ENCODE data around the gene SLC4A1AP.
A peak's percentile ranks its signal among the peaks of the same experiment; 100 is the strongest.
"Not testable (repeated sequence)": the region's sequence is repeated elsewhere in the genome, so short reads cannot be mapped to it uniquely, and the experiment has no call there.

Gene SLC4A1AP

DNA sequence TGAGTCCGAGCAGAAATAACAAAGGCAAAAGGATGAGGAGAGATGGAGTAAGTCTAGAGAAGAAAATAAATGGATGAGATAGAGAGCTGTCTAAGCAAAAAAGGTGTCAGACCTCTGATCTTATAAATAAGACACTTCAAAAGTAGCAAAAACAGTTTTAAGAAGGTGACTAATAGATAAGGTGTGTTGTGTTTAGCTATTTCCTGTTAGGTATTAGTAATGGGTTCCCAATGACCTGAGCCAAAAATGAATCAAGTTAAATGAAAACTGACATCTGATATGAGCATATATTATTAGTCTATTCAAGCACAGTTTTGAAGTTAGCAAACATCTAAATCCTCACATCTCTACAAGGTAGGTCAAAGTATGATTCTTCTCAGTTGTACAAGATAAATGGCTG lies 10.9 kb upstream of the SLC4A1AP start:
- no peak for DNase-seq (ENCODE audit: low spot score)

DNA sequence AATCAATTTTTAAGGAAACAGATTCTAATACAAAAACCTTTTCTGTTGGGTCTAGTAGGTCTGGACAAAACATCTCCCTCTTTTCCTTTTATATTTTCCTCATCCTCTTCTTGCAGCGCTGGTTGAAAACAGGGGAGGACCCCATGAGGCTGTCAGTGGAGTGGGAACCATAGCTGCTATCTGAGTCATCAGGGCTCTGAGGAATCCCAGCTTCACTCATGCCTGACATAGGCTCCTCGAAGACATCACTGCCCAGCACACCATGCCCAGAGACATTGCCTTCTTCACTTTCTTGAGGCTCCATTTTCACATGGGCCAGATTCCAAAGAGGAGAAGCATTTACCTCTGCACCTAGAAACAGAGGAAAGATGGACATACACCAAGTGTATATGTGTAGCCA lies 10.3 kb upstream of the SLC4A1AP start:
- DNase-seq (ENCODE audit: low spot score), result no peak

DNA sequence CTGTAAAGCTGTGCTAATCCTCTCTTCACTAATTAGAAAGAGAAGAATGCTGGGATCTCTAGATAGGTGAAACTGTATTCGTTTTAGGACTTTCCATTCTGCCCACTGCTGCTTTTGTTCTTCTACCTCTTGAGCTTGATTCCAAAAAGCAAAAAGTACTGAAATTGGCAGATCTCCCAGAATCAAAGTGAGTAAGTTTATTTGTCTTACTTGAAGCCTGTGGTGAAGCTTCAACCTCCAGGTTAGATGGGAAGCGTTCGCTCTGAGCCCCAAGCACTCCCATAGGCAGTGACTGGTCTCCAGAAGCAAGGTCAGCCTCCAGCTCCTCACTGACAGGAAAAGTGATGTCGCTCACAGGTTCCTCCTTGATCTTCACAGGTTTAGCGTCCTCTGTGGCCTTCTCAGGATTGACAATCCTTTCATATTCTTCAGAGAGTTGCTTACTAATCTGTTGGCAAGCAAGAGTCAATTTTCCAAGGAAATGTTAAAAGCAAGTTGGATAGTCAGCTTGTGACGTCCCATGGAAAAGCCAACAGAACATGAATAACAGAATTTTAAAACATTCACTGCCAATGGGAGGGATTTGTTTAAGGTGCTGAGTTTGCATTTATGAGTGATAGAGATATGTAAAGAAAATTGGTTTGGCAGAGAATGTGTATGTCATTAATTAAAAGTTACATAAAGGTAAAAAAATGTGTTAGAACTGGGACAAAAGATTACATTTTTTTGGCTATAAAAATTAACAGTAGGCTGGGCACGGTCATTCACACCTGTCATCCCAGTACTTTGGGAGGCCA lies 8.3 kb upstream of the SLC4A1AP start:
- no peak for DNase-seq (ENCODE audit: low spot score)

DNA sequence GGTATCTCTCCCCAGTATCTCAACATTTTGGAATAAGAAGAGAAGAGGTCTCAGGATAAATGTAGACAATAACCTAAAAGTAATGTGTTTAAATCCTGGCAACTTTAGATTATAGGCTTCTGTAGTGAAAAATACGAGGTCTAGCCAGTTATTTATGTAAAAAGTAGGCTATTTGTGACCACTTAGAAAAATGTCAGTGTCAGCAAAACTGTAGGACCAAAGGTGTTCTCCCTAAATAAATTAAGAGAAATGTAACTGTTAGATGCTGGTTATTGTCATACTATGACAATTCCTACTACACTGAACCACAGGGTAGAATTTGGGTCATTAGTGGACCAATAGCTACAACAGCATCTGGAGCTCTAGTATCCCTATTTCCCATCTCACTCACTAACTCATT lies 2.3 kb upstream of the SLC4A1AP start:
- DNase-seq (ENCODE audit: low spot score), result no peak

DNA sequence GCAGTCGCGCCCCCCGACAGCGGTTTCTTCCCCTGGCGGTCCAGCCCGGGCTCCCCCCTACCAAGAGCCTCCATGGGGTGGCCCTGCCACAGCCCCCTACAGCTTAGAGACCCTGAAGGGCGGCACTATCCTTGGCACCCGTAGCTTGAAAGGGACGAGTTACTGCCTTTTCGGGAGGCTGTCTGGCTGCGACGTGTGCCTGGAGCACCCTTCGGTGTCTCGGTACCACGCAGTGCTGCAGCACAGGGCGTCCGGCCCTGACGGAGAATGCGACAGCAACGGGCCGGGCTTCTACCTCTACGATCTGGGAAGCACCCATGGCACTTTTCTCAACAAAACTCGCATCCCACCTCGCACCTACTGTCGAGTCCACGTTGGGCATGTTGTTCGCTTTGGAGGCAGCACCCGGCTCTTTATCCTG lies 475 bp downstream of the SLC4A1AP start:
- DNase-seq (ENCODE audit: low spot score), result no peak

DNA sequence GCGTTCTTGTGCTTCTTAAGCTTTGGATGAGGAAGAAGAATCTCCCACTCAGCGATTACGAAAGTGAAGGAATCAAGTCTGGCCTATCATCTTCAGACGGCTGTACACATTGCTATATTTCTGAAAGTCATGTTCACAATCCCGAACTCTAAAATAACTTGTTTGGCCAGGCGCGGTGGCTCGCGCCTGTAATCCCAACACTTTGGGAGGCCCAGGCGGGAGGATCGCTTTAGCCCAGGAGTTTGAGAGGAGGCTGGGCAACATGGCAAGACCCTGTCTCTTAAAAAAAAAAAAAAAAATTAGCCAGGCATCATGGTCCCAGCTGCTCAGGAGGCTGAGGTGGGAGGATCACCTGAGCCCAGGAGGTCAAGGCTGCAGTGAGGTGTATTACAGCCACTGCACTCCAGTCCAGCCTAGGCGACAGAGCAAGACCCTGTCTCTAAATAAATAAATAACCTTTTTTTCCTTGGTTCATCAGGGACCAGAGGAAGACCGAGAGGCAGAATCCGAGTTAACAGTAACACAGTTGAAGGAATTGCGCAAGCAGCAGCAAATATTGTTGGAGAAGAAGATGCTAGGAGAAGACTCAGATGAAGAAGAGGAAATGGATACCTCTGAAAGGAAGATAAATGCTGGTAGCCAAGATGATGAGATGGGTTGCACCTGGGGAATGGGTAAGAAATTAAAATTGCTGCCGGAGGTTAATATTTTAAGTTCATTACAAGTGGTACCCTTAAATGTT lies 1.1 kb downstream of the SLC4A1AP start:
- no peak for DNase-seq (ENCODE audit: low spot score)

DNA sequence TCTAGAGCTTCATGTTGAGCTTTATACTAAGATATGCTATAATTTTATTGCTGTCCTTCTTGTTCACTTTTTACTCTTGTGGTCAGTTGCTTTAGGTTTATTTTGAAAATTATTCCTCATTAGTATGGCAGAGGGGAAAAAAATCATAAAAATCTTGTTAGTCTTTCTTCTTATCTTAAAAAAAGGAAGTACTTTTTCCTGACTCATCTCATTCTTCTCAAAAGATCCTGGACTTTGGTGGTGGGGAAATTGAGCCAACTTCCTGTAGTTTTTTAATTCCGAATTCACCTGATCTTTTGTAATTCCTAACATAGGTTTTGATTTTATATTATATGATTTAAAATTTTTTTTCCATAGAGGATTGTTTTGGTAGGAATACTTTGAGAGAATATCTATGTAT lies 3.8 kb downstream of the SLC4A1AP start:
- no peak for DNase-seq (ENCODE audit: low spot score)

DNA sequence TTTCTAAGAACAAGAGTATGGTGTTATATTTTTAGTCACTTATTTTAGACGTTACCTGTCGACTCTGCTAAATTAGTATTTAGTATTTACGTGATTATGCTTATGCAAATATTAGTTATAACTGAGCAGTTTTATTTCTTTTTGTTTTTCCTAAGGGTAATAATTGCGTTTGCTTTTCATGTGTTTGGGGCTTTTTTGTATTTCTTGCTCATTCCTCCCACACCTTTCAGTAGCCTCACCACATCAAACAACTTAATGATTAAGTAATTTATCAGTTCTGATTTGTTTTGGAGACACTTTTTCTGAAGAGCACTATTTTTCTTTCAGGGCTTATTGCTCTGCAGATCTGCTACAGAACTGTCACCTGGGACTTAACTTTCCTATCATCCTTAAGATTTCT lies 7.5 kb downstream of the SLC4A1AP start:
- no peak for DNase-seq (ENCODE audit: low spot score)

DNA sequence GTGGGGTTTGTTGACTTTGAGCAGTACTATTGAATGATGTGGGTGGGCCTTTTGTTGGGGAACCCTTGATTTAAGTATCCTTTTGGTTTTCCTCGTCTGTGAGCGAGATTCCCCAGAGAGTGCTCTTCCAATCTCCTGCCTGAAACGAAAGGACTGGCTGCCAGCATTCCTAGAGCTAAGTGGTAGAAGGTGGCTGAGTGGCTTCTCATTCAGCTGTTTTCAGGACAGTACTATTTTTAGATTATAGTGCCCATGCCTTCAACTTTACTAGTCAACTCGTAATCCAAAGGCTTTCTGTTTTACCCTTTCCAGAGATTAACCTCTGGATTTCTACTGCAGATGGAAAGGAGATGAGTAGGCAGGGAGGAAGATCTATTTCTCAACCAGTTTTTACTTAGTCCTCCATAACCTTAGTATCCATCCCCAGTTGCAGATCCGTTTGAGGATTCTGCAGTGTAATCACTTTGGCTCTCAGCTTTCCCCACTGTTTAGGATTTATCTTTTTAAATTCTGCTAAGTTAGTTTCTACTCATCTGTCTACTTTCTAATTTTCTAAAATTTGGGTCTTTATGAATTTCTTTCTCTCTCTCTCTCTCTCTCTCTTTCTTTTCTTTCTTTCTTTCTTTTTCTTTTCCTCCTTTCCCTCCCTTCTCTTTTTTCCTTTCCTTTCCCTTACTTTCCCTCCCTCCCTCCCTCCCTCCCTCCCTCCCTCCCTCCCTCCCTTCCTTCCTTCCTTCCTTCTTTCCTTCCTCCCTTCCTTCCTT lies 9.2 kb downstream of the SLC4A1AP start:
- DNase-seq (ENCODE audit: low spot score), result no peak

DNA sequence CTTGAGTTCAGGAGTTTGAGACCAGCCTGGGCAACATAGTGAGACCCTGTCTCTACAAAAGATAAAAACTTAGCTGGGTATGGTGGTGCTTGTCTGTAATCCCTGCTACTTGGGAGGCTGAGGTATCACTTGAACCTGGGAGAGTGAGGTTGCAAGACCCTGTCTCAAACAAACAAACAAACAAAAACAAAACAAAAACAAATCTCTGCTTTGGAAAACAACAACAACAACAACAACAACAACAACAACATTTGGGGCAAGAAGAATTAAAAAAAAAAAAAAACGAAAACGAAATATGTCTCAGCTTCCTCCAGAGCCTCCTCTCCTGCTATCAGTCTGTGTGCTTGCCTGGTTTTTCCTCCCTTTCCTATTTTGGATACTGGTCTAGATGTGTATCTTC lies 16.9 kb downstream of the SLC4A1AP start:
- no peak for DNase-seq (ENCODE audit: low spot score)

DNA sequence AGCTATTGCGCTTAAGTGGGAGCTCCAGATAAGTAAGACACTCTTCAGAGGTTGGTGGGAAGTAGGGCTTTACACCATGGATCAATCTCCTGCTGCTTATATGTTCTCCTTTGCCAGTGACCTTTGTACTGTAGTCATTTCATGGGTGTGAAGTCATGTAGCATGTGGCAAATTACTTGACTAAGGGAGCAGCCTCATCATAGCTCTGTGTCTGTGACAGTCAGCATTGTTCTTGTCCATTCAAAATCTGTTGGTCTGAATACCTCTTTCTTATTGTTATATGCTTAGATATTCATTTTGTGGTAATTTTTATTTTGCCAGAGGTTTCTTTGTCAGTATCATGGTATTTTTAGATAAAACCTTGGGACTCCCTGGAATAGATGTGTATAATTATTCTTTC lies 18.2 kb downstream of the SLC4A1AP start:
- no peak for DNase-seq (ENCODE audit: low spot score)

DNA sequence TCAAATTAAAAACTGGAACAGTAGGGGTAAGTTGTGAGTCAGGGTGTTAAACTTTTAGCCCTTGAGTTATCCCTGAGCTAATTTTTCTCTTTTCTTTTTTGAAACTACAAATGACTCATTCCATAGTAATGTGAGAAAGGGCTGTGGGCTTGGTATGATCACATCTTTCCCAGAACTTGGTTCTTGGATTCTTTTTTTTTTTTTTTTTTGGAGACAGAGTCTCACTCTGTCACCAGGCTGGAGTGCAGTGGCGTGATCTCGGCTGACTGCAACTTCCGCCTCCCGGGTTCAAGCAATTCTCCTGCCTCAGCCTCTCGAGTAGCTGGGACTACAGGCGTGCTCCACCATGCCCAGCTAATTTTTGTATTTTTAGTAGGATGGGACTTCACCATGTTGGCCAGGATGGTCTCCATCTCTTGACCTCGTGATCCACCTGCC lies 18.7 kb downstream of the SLC4A1AP start:
- not testable (repeated sequence) for DNase-seq (ENCODE audit: low spot score)

DNA sequence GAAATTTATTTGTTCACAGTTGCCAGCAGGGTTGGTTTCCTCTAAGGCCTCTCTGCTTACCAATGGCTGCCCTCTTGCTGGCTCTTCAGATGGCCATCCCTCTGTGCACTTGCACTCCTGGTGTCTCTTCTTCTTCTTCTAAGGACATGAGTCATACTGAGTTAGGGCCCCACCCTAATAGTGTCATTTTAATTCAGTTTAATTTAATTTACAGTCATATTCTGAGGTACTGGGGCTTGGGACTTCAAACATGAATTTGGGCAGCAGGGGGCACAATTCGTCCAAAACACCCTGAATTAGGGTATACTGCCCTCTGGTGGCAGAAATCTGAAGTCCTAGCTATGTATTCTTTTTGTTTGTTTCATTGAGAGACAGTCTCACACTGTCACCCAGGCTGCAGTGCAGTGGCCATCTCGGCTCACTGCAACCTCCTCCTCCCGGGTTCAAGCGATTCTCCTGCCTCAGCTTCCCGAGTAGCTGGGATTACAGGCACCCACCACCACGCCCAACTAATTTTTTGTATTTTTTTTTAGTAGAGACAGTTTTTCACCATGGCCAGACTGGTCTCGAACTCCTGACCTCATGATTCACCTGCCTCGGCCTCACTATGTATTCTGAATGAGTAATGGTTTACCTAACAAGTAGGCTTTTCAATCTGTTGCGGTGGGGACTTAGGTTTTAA lies 19.8 kb downstream of the SLC4A1AP start:
- DNase-seq (ENCODE audit: low spot score), result peak; percentile 96

DNA sequence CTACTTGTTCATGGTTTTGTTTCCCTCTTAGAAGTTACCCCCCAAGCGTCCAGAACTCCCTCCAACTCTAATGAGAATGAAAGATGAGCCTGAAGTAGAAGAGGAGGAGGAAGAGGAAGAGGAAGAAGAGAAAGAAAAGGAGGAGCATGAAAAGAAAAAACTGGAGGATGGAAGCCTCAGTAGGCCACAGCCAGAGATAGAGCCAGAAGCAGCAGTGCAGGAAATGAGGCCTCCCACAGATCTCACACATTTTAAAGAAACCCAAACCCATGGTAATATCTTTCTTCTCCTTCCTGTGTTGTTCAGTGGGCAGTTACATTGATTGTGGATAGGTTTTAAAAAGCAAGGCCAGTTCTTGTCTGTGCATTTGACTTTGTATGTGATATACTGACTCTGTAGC lies 21.3 kb downstream of the SLC4A1AP start:
- DNase-seq (ENCODE audit: low spot score), result not testable (repeated sequence)

DNA sequence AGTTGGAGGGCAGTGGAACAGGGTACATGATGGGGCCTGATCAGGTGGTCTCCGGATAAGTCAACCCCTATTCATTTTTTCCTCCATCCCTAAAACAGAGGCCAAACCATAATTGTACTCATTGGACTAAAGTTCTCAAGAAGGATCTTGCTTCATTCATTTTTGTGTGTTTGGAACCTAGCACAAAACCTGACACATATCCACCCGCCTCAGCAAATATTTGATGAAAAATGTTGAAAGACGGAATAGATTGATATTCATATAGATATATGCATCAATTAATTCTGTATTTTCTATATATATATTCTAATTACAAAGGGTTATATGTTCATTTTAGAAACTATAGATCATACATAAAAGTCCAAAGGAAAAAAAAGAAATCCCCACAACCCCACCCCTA lies 21.9 kb downstream of the SLC4A1AP start:
- no peak for DNase-seq (ENCODE audit: low spot score)

DNA sequence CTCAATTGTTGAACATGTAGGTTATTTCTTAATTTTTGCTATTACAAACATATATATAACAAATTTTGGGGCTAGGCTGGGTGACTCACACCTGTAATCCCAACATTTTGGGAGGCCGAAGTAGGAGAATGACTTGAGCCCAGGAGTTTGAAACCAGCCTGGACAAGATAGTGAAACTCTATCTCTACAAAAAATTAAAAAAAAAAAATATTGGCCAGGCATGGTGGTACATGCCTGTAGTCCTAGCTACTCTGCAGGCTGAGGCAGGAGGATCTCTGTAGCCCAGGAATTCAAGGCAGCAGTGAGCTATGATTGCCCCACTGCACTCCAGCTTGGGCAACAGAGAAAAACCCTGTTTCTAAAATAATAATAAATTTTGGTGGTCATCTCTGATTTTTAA lies 23.5 kb downstream of the SLC4A1AP start:
- no peak for DNase-seq (ENCODE audit: low spot score)

DNA sequence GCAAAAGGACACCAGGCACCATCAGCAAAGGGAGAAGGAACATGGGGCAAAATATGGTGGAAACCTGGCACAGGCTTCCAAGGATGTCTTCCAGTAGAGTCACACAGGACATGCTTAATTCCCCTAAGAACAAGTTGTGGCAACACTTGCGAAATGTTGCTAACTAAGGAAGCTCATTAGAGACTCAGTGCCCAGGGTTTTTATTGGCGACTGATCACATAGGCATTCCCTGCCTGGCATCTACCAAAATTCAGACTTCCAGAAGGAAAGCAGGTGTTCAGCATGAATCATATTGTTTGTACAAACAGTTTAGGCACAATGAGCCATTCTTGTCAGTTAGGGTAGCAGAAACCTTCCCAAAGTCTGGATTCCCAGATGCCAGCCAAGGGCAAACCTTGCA lies 25.7 kb downstream of the SLC4A1AP start:
- no peak for DNase-seq (ENCODE audit: low spot score)

DNA sequence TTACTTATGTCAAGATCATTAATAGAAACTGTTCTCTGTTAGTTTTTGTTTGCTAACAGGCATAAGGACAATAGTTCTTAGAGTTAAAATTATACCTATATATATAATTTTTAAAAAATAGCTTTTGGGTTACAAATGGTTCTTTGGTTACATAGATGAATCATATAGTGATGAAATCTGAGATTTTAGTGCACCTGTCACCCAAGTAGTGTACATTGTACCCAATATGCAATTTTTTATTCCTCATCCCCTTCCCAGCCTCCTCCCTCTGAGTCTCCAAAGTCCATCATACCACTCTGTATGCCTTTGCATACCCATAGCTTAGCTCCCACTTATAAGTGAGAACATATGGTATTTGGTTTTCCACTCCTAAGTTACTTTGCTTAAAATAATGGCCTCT lies 26.4 kb downstream of the SLC4A1AP start:
- DNase-seq (ENCODE audit: low spot score), result no peak

DNA sequence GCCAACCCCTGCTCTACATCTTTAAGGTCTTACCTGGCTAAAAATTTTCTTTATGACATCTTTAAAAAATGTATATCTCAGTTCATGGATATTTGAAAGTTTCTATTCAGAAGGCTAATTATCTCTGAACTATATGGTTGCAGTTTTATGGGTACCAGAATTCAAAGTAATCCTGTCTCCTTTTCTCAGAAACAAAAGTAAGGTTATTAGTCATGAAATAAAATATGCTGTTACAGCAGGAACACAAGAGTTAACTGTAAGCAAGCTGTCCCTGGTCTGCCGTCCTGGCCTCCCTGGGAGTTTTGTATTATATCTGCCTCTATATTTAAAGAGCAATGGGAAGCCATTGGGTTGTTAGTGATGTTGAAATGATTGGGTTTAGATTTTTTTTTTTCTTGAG lies 34.0 kb downstream of the SLC4A1AP start:
- no peak for DNase-seq (ENCODE audit: low spot score)

DNA sequence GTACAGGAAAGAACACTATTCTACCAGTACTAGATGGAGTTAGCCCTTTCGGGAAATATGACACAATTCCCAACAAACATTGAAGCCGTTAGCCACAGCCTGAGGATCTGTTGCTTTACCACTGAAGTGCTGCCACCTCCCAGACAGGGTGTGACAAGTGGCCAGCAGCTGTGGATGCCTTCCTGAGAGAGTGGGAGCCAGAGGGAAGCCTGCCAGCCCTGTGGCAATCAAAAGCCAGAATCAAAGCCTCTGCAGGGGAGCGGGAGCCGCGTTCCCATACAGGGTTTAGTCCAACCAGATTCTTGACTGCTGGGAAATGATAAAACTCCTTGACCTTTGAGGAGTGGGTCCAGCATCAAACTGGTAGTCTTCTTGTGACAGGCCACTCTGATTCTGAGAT lies 38.0 kb downstream of the SLC4A1AP start:
- no peak for DNase-seq (ENCODE audit: low spot score)

DNA sequence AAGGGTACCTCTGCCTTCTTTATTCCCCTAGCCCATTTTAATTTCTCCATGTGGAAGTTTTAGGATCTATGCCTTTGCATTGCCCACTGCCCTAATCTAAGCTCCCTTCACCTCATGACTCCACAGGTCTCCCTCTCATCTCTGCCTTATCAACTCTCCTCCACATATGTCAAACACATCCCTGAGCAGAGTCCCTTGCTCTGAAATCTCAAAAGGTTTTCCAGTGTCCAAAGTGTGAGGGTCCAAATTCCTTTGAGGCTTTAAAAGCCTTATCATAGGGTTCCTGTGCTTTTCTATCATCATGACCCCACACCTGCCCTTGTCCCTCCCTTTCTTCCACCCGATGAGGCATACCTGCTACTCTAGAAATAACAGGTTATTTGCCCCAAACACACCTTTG lies 38.6 kb downstream of the SLC4A1AP start:
- no peak for DNase-seq (ENCODE audit: low spot score)

DNA sequence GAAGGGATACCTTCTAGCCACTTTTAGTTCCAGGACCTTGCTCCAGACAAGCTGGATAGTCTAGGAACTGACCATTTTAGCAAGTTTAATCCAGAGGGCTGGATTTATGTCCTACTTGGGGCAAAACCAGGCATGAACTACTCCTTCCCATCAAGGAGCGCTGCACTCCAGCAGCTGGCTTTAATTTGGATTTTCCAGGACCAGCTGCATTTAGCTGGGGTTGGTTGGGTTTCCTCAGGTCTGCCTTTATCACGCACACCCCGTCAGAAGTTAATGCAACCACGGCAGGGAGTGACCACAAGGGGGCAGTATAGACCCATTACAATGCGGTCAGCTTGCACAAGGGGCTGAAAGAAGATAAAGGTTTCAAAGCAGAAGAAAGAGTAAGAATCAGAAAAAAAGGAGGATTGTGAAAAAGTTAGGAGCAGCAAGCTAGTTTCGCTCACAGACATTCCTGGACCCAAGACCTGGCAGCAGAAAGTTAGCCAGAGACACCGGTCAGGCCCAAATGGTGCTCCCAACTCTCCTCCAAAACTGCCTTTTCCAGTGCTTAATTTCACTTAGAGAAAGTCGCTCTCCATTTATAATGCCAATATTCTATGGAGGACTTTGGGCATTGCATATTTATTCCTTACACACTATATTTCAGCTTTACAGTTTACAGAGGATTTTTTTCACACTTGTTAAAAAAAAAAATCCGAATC lies 40.1 kb downstream of the SLC4A1AP start:
- DNase-seq (ENCODE audit: low spot score), result peak; percentile 82

Measured in hematopoietic multipotent progenitor cell treated with erythropoietin and hydrocortisone succinate and interleukin-3 and kit ligand, for 15 days (in vitro differentiated cells).